Progenitor cell of endocrine pancreas (in vitro differentiated cells): ENCODE results near the gene HOXD9. TPM values are rescaled to one million over a fixed set of nuclear protein-coding genes. Genes with fewer than 3 reads are reported as not detected.

Experiments
- DNase-seq: peaks from one replicate; pipeline ENCODE4 v3.0.0; 2021; ENCODE audit warnings: low spot score; ENCODE audit not compliant: unreplicated experiment
- H3K27ac Mint-ChIP-seq: 2 replicates; pipeline ENCODE4 v1.8.0; 2021; ENCODE audit warnings: mild to moderate bottlenecking, moderate library complexity, mixed read lengths
- H3K27me3 Mint-ChIP-seq: 2 replicates; pipeline ENCODE4 v1.8.0; 2021; ENCODE audit warnings: mixed read lengths
- H3K36me3 Mint-ChIP-seq: 2 replicates; pipeline ENCODE4 v1.8.0; 2022; ENCODE audit warnings: mixed read lengths; ENCODE audit not compliant: insufficient read depth
- H3K4me1 Mint-ChIP-seq: 2 replicates; pipeline ENCODE4 v1.8.0; 2021; ENCODE audit warnings: low read depth, mixed read lengths
- H3K4me3 Mint-ChIP-seq: 2 replicates; pipeline ENCODE4 v1.8.0; 2021; ENCODE audit warnings: low read depth, mild to moderate bottlenecking, moderate library complexity, mixed read lengths
- H3K9me3 Mint-ChIP-seq: 2 replicates; pipeline ENCODE4 v1.8.0; 2021; ENCODE audit warnings: low read depth, mixed read lengths
- CTCF ChIP-seq: fragments of 200-600 bp; sonication (generic); IDR thresholded peaks from one replicate; pipeline ENCODE4 v1.5.0; 2021; ENCODE audit warnings: antibody characterized with exemption, mild to moderate bottlenecking; ENCODE audit not compliant: unreplicated experiment
- total RNA-seq: library from RNA; stranded (reverse); gene quantifications from 2 replicates; pipeline ENCODE4 v1.2.1, GENCODE V29; 2021

The HOXD9 gene
- total RNA-seq, 1 donor from 2014 or later, result not detected

- no peak for TF ChIP-seq CTCF
- Mint-ChIP-seq H3K9me3 (no peaks in the 10 kb centered on the region), H3K27me3 (peaks cover 97% of the 10 kb centered on the region), H3K36me3 (no peaks in the 10 kb centered on the region), H3K27ac (no peak overlapping the region), H3K4me1 (no peaks in the 10 kb centered on the region), H3K4me3 (no peak overlapping the region)
- DNase-seq, result no peak
These were observed 26.4 kb downstream of the HOXD9 start for GRCh38 chr2:176148751-176149421.

GRCh38 chr2:176149481-176149938, 27.0 kb downstream of the HOXD9 start:
- Mint-ChIP-seq H3K27ac (no peak overlapping the region), H3K4me1 (no peaks in the 10 kb centered on the region), H3K9me3 (no peaks in the 10 kb centered on the region), H3K27me3 (peaks cover 97% of the 10 kb centered on the region), H3K4me3 (no peak overlapping the region), H3K36me3 (no peaks in the 10 kb centered on the region)
- TF ChIP-seq CTCF, result no peak
- DNase-seq, result no peak

- Mint-ChIP-seq H3K27ac (no peak overlapping the region), H3K9me3 (no peaks in the 10 kb centered on the region), H3K4me3 (no peak overlapping the region), H3K4me1 (no peaks in the 10 kb centered on the region), H3K36me3 (no peaks in the 10 kb centered on the region), H3K27me3 (peaks cover 97% of the 10 kb centered on the region)
- DNase-seq, result no peak
- no peak for TF ChIP-seq CTCF
These were observed 27.5 kb downstream of the HOXD9 start for GRCh38 chr2:176149939-176150583.

GRCh38 chr2:176150584-176151441, 28.3 kb downstream of the HOXD9 start:
- Mint-ChIP-seq H3K4me3 (no peak overlapping the region), H3K27me3 (peaks cover 97% of the 10 kb centered on the region), H3K27ac (no peak overlapping the region), H3K4me1 (no peaks in the 10 kb centered on the region), H3K36me3 (no peaks in the 10 kb centered on the region), H3K9me3 (no peaks in the 10 kb centered on the region)
- no peak for DNase-seq
- TF ChIP-seq CTCF, result no peak
